Sigmoid colon (tissue), 4 donors: ENCODE results near the gene TPRA1.

Experiments used
- EP300 ChIP-seq, 4 donors: sonication (generic); formaldehyde crosslinking; IDR thresholded peaks; one replicate each; pipeline ENCODE4 v1.6.1; 2017; ENCODE audit warnings: antibody characterized with exemption in 4 of 4
- POLR2A ChIP-seq, 2 donors: fragments of 450-650 bp; IDR thresholded peaks; one replicate each; pipeline ENCODE4 v1.6.1; 2016; ENCODE audit warnings: antibody characterized with exemption in 2 of 2, mild to moderate bottlenecking in 2 of 2, moderate library complexity in 2 of 2

- TF ChIP-seq EP300 (IDR thresholded peaks at IDR 0.05): no peak
- no peak for TF ChIP-seq POLR2A (IDR thresholded peaks at IDR 0.05)
These were observed 39.2 kb upstream of the TPRA1 start for GRCh38 chr3:127629467-127630403.
